ENCODE measurements around the gene ASIC1.
"Not testable (repeated sequence)": the region's sequence is repeated elsewhere in the genome, so short reads cannot be mapped to it uniquely, and the experiment has no call there.

The ASIC1 gene

DNA sequence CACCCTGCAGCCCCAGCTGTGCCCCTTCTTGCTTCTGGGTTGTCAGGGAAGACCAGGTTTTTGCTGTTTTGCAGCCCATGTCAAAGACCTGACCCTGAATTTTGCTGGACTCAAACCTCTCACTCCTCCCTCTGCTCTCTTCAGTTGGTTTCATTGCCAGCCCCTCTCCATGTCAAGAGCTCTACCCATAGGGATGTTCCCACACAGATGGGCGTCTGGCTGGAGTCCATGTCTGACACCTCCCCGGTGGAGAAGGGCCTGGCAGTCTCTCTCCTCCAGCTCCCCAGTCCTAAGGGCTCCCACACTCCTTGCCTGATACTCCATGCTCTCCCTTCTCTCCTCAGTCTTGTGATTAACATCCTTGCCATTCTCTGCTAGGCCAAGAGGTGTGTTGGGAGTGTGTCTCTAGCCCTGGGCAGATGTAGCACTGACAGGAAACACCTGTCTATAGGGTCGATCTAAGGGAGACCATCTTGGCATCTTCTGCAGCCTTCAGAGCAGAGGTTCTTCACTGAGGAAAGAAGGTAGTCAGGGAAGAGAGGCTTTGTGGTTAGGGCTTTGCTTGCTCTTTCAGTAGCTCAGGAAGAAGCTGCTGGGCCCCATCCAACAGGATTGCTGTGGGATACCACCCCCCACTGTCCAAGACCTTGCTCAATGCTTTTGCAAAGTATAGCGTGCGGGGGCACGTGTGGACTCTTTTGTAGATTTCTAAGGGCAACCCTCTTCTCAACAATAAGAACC is 4.7 kb downstream of the ASIC1 start:
- no peak for DNase-seq

DNA sequence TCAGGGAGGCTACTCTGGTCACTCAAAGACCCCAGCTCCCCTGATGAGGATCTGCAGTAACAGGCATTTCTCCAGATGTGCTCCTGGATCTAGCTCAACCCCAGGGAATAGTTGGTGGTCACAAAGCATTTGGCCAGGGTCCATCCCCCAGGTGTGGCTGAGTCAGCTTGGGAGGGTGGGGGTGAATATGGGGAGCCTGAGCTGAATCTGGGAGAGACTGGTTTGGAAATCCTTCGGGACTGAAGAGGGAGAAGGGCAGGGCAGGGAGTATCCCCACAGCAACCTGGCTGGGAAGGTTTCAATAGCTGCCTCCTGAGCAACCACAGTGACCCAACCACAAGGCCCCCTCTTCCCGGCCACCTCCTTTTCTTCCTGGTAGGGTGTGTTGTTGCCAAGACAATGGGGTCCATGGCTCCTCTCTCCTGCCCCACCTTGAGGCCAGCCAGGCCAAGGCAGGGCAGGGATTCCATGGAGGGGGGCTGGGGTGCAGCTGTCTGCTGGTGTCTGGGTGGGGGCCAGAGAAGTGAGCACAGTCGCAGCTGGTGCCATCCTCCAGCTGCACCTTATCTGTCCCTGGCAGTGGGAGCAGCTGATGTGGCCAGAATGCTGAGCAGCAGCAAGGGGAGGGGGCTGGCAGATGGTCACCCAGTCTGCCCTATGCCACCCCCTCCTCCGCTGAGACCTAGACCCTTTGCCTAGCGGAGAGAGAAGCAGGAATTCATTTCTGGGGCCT is 5.5 kb downstream of the ASIC1 start:
- DNase-seq: no peak

DNA sequence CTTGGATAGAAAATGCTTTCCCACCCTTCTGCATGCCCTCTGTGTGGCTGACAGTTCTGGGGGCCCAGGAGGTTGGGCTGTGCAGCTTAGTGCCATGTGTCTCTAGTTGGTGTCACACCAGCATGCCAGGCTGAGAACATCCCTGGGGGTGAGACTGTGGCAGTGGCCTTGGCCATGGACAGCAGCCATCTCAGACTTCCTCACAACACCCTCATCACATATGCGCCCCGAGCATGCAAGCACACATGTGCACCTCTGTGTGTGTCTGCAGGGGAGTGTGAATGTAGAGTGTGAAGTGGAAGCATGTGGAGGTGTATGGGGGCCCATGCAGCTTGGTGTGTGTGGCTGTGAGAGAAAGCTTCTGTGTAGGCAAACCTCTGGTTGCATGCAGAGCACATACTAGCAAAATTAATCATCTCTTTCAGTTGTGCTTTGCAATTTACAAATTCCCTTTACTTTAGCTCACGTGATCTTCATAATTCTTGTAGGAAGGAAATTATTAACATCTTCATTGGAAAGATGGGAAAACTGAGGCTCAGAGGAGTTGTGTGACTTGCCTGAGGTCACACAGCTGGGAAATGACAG is 8.4 kb downstream of the ASIC1 start:
- no peak for DNase-seq

DNA sequence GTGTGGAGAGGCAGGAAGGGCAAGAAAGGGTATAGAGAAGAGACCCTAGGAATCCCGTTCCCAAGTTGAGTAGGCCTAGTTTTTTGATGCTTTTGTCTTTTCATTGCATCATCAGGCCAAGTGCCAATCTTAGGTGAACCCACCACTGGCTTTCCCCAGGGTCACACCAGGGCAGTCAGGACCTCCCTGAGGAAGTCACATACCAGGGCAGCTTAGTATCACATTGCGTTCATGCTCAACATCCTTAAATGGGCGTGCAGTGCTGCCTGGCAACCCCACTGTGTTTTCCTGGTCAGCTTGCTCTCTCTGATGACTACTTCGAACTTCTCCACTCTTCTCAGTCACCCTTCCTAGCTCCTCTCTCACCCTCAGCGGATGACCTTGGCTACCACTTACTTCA is 9.0 kb downstream of the ASIC1 start:
- no peak for DNase-seq

DNA sequence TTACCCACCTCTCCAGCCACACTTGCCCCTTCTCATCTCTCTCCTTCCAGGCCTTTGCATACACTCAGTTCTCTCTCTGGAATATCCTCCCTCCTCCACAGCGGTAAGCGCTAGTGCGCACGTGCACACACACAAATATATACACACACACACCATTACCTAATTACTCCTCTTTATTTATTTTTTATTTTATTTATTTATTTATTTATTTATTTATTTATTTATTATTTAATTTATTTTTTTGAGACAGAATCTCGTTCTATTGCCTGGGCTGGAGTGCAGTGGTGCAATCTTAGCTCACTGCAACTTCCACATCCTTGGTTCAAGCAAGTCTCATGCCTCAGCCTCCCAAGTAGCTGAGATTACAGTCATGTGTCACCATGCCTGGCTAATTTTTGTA is 11.7 kb downstream of the ASIC1 start:
- no peak for DNase-seq

DNA sequence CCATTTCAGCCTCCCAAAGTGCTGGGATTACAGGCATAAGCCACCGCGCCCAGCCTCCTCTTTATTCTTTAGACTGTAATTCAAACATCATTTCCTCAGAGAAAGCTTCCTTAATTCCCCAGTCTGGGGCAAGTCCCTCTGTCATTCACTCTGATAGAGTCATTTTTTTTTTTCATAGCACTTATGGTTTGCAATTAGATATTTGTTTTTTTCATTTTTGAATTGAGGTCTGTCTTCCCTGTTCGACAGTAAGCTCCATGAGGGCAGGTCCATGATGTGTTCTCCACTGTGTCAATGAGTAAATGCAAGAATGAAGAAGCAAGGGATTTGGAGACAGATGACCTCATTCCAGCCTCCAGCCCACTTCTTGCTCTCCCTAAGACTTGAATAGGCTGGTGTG is 12.1 kb downstream of the ASIC1 start:
- DNase-seq: no peak

DNA sequence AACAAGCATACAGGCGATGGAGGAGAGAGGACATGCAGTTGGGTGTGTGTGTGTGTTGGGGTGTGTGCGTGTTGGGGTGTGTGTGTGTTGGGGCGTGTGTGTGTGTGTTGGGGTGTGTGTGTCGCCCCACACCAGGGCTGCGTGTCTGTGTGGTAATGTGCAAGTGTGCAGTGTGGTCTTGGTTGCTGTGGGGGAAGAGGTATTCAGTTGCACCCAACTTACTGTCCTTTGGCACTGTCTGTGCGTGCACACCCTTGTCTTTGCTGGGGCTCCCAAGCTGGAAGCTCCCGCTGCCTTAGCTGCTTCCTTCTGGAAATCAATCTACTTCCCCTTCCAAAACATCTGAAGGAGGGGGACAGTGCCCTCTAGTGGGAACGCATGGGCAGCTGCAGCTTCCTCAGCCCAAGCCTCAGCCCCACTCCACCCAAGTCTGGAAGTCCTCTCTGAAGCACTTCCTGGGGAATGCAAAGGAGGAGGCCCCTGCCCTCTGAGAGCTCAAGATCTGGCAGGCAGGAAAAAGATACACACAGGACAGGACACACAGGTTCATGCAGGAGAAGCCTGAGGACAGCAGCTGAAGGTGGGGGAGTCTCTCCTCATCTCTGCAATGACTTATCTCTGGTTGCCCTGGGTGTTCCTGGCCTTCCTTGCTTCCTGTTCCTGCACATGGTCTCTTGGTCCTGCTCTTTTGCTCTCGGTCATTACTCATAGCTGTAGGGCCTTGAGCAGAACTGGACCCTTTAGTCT is 13.1 kb downstream of the ASIC1 start:
- DNase-seq: peak; percentile 55

DNA sequence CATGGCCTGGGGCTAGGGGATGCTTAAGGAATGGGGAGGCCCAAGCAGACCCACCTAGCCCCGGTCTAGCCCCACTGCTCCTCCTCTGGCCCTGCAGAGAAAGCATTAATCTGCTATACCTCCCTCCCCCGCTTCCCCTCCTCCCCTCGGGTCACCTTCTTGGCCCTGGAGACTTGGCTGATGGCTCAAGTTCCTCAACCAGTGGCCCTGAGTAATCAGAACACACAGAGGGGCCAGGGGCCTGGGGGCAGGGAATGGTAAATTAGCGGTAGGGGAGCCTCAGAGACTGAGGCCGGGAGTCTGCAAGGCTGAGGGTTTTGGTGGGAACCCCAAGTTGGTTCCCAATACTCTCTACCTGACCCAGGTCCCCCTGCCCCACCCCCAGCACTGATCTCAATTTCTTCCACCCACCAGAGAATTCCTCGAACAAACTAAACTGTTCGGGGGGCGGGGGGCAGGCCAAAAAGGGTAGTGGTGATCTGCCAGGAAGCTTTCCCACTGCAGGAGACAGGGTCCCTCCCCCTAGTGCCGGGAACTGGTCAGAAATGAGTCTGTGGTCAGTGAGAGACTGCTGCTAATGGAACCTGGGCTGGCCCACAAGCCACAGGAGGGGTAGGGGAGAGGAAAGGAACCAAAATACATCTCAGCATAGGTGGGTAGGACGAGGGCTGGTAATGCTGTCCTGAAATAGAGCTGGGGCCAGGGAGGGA is 15.0 kb downstream of the ASIC1 start:
- no peak for DNase-seq

DNA sequence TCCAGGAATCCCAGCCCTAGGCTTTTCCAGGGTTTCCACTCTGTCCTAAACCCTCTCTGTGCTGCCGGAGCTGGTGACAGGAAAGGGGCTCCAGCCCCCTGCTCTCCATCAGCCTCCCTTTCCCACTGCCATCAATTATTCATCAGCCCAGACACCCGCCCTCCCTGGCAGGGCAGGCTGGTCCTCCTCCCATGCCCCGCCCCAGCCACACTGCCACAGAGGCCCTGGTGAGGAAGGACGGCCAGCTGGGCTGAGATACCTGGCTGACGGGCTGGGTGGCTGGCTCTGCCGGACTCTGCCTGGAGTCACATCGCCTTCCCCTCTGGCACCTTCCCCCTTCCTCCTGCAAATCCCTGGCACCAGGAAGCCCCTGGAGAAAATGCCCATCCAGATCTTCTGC is 15.8 kb downstream of the ASIC1 start:
- DNase-seq: no peak

DNA sequence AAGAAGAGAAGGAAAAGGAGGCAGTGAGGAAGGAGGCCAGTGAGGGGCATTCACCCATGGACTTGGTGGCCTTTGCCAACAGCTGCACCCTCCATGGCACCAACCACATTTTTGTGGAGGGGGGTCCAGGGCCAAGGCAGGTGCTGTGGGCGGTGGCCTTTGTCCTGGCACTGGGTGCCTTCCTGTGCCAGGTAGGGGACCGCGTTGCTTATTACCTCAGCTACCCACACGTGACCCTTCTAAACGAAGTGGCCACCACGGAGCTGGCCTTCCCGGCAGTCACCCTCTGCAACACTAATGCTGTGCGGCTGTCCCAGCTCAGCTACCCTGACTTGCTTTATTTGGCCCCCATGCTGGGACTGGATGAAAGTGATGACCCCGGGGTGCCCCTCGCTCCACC is 16.3 kb downstream of the ASIC1 start:
- DNase-seq: no peak

DNA sequence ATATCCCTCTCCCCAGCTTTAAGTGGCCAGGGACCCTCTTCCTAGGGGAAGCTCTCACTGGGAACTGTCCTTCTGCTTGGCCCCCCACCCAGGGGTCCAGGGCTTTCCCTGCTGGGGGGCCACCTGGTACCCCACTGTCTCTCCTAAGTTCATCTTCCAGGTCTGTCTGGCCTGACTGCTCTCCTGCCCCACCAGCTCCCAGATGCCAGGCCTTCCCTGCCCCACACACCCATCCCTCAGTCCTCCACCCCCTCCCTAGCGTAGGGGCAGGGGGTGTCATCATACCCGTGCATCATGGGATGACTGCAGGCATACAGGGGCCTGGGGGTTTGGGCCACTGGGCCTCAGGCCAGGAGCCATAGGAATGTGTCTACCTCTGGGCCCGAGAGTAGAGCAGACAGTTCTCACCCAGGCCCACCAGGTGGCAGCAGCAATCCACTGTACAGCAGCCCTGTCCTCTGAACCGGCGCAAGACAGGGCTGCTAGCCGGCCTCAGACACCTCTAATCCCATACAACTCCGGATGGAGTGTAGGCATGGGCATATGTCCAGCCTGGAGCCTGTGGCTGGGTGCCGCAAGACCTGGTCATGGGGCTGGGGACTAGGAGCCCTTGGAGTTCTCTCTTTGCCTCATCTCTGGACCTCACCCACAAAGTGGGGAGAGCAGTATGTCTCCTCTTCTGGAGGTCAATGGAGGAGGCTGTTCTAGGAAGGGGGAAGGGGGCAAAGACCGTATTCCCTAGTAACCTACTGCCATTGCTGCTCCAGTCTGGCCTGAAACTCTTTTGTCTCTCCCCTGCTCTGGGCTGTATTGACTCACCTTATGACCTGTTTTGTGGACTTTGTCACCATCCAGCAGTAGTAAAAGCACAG is 17.8 kb downstream of the ASIC1 start:
- peak; percentile 81 for DNase-seq

DNA sequence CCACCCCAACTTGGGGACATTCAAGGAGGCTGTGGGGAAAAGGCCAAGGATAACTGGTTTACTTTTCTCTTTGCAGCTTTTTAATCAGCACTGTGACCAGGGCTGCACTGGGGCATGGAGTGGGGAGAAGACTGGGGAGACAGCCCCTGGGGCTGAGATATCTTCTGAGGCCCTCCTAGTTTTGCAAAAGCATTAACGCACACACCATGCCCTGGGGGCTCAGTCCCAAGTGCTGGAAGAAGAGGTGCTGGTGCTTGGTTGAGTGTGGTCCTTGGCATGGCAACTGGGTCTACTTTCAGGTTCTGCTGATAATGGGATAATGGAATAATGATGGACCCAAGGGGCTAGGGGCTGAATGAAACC is 18.4 kb downstream of the ASIC1 start:
- DNase-seq: no peak

DNA sequence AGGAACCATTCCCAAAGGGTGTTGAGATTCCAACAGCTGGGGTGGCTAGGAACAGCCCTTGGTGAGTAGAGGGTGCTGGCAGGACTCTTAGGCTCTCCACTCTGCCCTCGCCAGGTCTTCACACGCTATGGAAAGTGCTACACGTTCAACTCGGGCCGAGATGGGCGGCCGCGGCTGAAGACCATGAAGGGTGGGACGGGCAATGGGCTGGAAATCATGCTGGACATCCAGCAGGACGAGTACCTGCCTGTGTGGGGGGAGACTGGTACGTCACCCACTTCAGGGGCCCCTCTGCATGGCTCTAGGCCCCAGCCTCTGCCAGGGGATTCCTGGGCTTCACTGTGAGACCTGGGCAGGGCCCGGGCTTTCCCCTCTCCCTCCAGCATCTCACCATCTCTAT is 19.7 kb downstream of the ASIC1 start:
- no peak for DNase-seq

DNA sequence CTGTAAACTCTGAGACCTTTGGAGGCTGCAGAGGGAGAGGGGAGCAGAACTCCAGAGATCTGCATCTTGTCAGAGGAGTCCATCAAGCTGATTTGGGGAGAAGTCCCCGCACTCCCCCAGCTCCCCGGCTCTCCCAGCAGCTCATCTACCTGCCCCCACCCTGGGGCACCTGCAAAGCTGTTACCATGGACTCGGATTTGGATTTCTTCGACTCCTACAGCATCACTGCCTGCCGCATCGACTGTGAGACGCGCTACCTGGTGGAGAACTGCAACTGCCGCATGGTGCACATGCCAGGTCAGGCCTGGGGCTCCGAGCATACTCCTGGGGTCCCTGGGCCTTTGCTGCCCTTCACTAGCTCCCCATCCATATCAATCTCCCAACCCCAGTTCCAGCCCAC is 20.9 kb downstream of the ASIC1 start:
- DNase-seq: no peak

DNA sequence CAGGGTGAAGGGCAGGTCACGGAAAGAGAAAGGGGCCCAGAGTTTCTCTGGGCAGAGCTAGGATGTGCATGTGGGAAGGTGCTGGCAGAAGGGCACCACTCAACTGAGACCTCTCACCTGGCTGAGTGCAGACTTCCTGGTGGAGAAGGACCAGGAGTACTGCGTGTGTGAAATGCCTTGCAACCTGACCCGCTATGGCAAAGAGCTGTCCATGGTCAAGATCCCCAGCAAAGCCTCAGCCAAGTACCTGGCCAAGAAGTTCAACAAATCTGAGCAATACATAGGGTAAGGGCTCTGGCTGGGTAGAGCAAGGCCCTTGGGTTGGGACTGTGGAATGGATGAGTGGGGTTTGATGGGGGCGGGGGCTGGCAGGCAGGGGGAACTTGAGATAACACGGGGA is 22.4 kb downstream of the ASIC1 start:
- DNase-seq: no peak

DNA sequence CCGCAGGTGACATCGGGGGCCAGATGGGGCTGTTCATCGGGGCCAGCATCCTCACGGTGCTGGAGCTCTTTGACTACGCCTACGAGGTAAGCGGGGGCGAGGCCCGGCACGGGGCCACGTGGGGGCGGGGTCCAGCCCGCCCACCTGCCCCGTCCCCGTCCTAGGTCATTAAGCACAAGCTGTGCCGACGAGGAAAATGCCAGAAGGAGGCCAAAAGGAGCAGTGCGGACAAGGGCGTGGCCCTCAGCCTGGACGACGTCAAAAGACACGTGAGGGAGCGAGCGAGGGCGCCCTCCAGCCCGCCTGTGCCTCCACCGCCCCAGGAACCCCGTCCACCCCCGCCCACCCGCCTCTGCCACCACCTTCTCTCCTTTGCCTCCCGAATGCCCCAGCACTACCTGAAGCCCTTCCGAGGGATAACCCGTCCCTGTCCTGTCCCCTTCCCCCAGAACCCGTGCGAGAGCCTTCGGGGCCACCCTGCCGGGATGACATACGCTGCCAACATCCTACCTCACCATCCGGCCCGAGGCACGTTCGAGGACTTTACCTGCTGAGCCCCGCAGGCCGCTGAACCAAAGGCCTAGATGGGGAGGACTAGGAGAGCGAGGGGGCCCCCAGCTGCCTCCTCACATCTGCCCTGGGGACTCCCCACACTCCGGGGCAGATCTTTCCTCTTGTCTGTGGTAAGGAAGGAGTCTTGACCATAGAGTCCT is 23.9 kb downstream of the ASIC1 start:
- no peak for DNase-seq

DNA sequence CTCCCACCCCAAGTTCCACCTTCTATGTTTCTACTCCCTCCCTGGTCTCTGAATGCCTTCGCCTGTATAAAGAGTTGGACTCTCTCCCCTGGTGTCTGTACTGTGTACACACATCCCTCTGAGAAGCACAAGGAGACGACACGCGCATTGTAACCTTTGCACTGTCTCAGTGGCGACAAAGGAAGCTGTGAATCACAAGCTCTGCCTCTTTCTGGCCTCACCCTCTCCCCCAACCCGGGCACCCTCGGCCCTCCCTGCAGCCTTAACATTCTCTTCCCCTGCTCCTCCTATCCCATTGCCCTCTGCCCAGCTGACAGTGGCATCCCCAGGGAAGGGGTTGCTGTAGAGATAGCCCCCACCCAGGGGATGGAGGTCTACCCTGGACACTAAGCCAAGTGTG is 25.2 kb downstream of the ASIC1 start:
- DNase-seq: no peak

DNA sequence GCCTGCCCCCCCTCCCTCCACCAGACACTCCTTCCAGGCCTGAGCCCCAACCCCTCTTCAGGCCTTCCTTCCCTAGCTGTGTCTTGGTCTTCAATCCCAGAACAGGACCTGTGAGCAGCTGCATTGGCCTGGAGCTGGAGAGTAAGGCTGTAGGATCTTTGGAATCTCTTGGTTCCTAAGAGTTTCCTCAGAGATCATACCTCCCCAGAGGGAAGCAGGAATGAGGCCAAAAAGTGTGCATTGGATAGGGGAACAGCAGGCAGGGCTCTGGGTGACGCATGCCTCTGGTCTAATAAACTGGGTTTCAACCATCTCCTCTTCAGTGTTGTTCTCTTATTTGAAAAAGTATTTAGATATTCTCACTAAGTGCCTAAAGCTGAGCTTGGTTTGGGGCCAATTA is 25.9 kb downstream of the ASIC1 start:
- DNase-seq: no peak

DNA sequence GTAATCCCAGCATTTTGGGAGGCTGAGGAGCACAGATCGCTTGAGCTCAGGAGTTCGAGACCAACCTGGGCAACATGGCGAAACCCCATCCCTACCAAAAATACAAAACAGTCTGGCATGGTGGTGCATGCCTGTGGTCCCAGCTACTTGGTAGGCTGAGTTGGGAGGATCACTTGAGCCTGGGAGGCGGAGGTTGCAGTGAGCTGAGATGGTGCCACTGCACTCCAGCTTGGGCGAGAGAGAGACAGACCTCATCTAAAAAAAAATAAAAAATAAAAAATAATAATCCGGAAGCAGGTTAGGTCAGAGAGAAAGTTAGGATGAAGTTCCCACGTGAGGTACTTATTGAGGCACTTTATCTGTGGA is 27.0 kb downstream of the ASIC1 start:
- DNase-seq: not testable (repeated sequence)

DNA sequence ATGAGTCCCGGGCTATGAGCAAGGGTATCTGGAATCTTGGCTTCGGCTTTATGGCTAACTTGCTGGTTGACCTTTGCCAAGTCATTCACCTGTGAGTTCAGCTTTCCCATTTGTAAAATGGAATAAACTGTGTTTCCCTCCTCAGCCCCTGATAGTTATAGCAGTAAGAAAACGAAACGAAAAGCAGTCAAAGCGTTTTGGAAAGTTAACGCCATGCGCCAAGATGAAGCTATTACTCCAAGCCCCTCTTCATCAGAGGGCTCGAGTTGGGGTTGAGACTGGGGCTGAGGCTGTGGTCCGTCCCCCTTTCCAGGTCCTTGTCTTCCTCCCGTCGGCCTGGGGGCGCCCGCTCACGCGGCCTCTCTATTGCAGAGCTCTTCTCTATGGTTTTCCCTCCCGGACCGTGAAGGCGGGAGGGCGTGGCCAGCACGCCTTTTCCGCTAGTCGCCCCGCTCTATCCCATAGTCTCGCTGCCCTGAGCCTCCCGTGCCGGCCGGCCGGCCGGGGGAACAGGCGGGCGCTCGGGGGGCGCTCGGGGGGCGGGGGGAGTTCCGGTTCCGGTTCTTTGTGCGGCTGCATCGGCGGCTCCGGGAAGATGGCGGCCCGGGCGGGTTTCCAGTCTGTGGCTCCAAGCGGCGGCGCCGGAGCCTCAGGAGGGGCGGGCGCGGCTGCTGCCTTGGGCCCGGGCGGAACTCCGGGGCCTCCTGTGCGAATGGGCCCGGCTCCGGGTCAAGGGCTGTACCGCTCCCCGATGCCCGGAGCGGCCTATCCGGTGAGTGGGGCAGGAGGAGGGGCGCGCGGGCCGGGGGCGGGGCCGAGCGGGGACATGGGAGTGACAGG is 27.6 kb downstream of the ASIC1 start, which contains the start of gene SMARCD1:
SMARCD1 (plus strand) TSS at position 568 of the 840 bp plus-strand sequence; CDS start at position 596, 28 bp downstream.
- DNase-seq: peak; percentile 85

Measured in activated naive CD4-positive, alpha-beta T cell treated with anti-CD3 and anti-CD28 coated beads, Interleukin-2, amount 50 U/mL, for 16 hours (primary cell).